SK-N-SH (cell line): ENCODE measurements around the gene SMCO4. TPM values are rescaled to one million over a fixed set of nuclear protein-coding genes. Genes with fewer than 3 reads are reported as not detected.

Source experiments
- CTCF ChIA-PET: fragments of 300-600, 350-600 bp; formaldehyde crosslinking; extraction: SDS; loops from one replicate; lab custom pipeline; 2021; lab: Yijun Ruan, JAX
- POLR2A ChIA-PET: fragments of 350-600 bp; sonication (Branson Sonifier 250); formaldehyde crosslinking; extraction: SDS; loops from one replicate; lab custom pipeline; 2020; ENCODE audit warnings: antibody characterized with exemption, inconsistent platforms; lab: Yijun Ruan, JAX
- DNase-seq: peaks from one replicate; pipeline ENCODE4 v3.0.0; 2012
- H2AFZ ChIP-seq: fragments of 200-600 bp; sonication (generic); 2 replicates; pipeline ENCODE4 v1.8.1; 2016; ENCODE audit warnings: antibody characterized with exemption, mild to moderate bottlenecking, low read depth
- H3F3A ChIP-seq: fragments of 200-600 bp; sonication (generic); replicated peaks from 2 replicates; pipeline ENCODE3; 2016; ENCODE audit warnings: antibody characterized with exemption, mild to moderate bottlenecking; ENCODE audit not compliant: insufficient read depth
- H3K27ac ChIP-seq, 2 experiments: fragments of 200-500 bp in 1 of 2; fragments of 200-600 bp in 1 of 2; sonication (Bioruptor generic) in 1 of 2; sonication (generic), shearing (Covaris generic) in 1 of 2; 2 replicates each; pipeline versions ENCODE4 v1.5.1 to v1.6.1; 2014 to 2016; ENCODE audit warnings: low read depth in 2 of 2, inconsistent platforms in 1 of 2, low read length in 1 of 2, mild to moderate bottlenecking in 1 of 2, mixed read lengths in 1 of 2
- H3K27me3 ChIP-seq: fragments of 200-600 bp; sonication (generic), shearing (Covaris generic); 2 replicates; pipeline ENCODE4 v1.6.1; 2016; ENCODE audit warnings: mixed run types; ENCODE audit not compliant: insufficient read depth
- H3K36me3 ChIP-seq, 2 experiments: fragments of 200-500 bp in 1 of 2; fragments of 200-600 bp in 1 of 2; sonication (Bioruptor generic) in 1 of 2; sonication (generic) in 1 of 2; replicated peaks in 1 of 2; 2 replicates each; pipeline versions ENCODE3 to v1.5.1; 2014 to 2016; ENCODE audit warnings: low read length in 1 of 2, mild to moderate bottlenecking in 1 of 2; ENCODE audit not compliant: insufficient read depth in 2 of 2, control insufficient read depth in 1 of 2
- H3K4me1 ChIP-seq, 2 experiments: fragments of 200-500 bp in 1 of 2; fragments of 200-600 bp in 1 of 2; sonication (Bioruptor generic) in 1 of 2; sonication (generic), shearing (Covaris generic) in 1 of 2; 2 replicates each; pipeline versions ENCODE4 v1.5.1 to v1.6.1; 2014 to 2016; ENCODE audit warnings: low read depth in 1 of 2, low read length in 1 of 2, mixed run types in 1 of 2; ENCODE audit not compliant: insufficient read depth in 2 of 2, control insufficient read depth in 1 of 2
- H3K4me2 ChIP-seq: fragments of 200-600 bp; sonication (generic), shearing (Covaris generic); 2 replicates; pipeline ENCODE4 v1.6.1; 2017; ENCODE audit warnings: mixed run types
- H3K4me3 ChIP-seq, 2 experiments: fragments of 200-500 bp in 1 of 2; fragments of 200-600 bp in 1 of 2; sonication (Bioruptor generic) in 1 of 2; sonication (generic), shearing (Covaris generic) in 1 of 2; 2 replicates each; pipeline versions ENCODE4 v1.5.1 to v1.8.1; 2014 to 2016; ENCODE audit warnings: low read depth in 2 of 2, inconsistent platforms in 1 of 2, low read length in 1 of 2, mild to moderate bottlenecking in 1 of 2, mixed read lengths in 1 of 2, moderate library complexity in 1 of 2
- H3K79me2 ChIP-seq: fragments of 200-600 bp; sonication (generic); 2 replicates; pipeline ENCODE4 v1.8.1; 2017; ENCODE audit warnings: mild to moderate bottlenecking; ENCODE audit not compliant: insufficient read depth
- H3K9ac ChIP-seq: fragments of 200-600 bp; sonication (generic); 2 replicates; pipeline ENCODE4 v1.6.1; 2017; ENCODE audit warnings: mixed run types
- H3K9me2 ChIP-seq: fragments of 200-600 bp; sonication (generic); 2 replicates; pipeline ENCODE4 v1.6.1; 2017; ENCODE audit warnings: mixed run types
- H3K9me3 ChIP-seq: fragments of 200-600 bp; sonication (generic); 2 replicates; pipeline ENCODE4 v1.6.1; 2017; ENCODE audit warnings: mixed run types, mild to moderate bottlenecking, moderate library complexity
- H4K20me1 ChIP-seq: fragments of 200-600 bp; sonication (generic); 2 replicates; pipeline ENCODE4 v1.6.1; 2017; ENCODE audit warnings: mild to moderate bottlenecking, mixed run types; ENCODE audit not compliant: insufficient read depth
- CHD2 ChIP-seq: fragments of 150-350 bp; IDR thresholded peaks from 2 replicates; pipeline ENCODE4 v1.6.1; 2018; ENCODE audit warnings: low read length; ENCODE audit not compliant: partially characterized antibody
- EP300 ChIP-seq, 2 experiments: IDR thresholded peaks; 2 replicates each; pipeline versions ENCODE4 v1.4.0 to v1.6.1; 2012; ENCODE audit warnings: borderline replicate concordance in 1 of 2, low read depth in 1 of 2, low read length in 1 of 2
- FOXM1 ChIP-seq: IDR thresholded peaks from 2 replicates; pipeline ENCODE4 v1.4.0; 2012; ENCODE audit warnings: low read depth, mild to moderate bottlenecking
- IRF3 ChIP-seq: fragments of 150-350 bp; IDR thresholded peaks from 2 replicates; pipeline ENCODE4 v1.6.1; 2016; ENCODE audit warnings: mild to moderate bottlenecking, low read depth, low read length
- JUND ChIP-seq: IDR thresholded peaks from 2 replicates; pipeline ENCODE4 v1.4.0; 2012
- MAX ChIP-seq: IDR thresholded peaks from 2 replicates; pipeline ENCODE4 v1.4.0; 2012; ENCODE audit warnings: low read depth
- MEF2A ChIP-seq: IDR thresholded peaks from 2 replicates; pipeline ENCODE4 v1.4.0; 2012; ENCODE audit warnings: low read depth, borderline replicate concordance
- NFIC ChIP-seq: IDR thresholded peaks from 2 replicates; pipeline ENCODE4 v1.4.0; 2012; ENCODE audit warnings: borderline replicate concordance
- RAD21 ChIP-seq: IDR thresholded peaks from 2 replicates; pipeline ENCODE4 v1.6.1; 2012; ENCODE audit warnings: mild to moderate bottlenecking, low read length
- RCOR1 ChIP-seq: fragments of 150-350 bp; IDR thresholded peaks from 2 replicates; pipeline ENCODE4 v1.6.1; 2017; ENCODE audit warnings: antibody characterized with exemption, low read length
- RFX5 ChIP-seq: IDR thresholded peaks from 2 replicates; pipeline ENCODE4 v1.6.1; 2012; ENCODE audit warnings: mild to moderate bottlenecking, improper control_type of control experiment, low read length
- TAF1 ChIP-seq: IDR thresholded peaks from 2 replicates; pipeline ENCODE4 v1.6.1; 2012; ENCODE audit warnings: low read depth, mild to moderate bottlenecking, low read length, moderate library complexity, borderline replicate concordance
- TCF12 ChIP-seq: IDR thresholded peaks from 2 replicates; pipeline ENCODE4 v1.4.0; 2012
- TEAD4 ChIP-seq: IDR thresholded peaks from 2 replicates; pipeline ENCODE4 v1.4.0; 2012; ENCODE audit warnings: mild to moderate bottlenecking, borderline replicate concordance; ENCODE audit not compliant: insufficient read depth
- YY1 ChIP-seq: IDR thresholded peaks from 2 replicates; pipeline ENCODE4 v1.4.0; 2012; ENCODE audit warnings: low read depth, mild to moderate bottlenecking
- WGBS: methylation state at CpG from one replicate; pipeline ENCODE4 v1.1.6; 2017; ENCODE audit warnings: low lambda C conversion rate; 5-methylcytosine and 5-hydroxymethylcytosine counted together
- polyA plus RNA-seq, 3 experiments: library from polyadenylated mRNA; depleted of rRNA; stranded (reverse); fragments of >200 nt; gene quantifications; 2 replicates each; pipeline ENCODE4 v1.2.3, GENCODE V29; 2012

SMCO4 gene
- polyA plus RNA-seq, 1 of the 3 experiments (the other 2 are of a cell fraction) = 9.0 TPM

DNA sequence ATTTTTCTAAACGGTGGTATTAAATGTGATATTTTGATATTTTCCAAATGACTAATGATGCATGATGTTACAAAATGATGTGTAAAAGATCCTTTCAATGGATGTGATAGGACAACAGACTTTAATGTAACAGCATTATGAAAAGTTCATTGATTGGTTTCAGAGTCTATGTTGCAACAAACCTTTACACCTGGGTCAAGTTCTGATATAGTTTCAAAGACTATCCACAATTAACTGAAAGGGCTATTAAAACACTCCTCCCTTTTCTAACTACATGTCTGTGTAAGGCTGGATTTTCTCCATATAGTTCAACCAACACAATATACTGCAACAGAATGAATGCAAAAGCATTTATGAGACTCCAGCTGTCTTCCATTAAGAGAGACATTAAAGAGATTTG is 35.7 kb downstream of the SMCO4 start (continued):
- TF ChIP-seq FOXM1 (no peak), TEAD4 (no peak), IRF3 (no peak), MAX (no peak), TAF1 (no peak), NFIC (no peak), TCF12 (no peak), MEF2A (no peak)

- Histone ChIP-seq H3F3A (no peaks in the 10 kb centered on the region), H3K9me3 (no peaks in the 10 kb centered on the region), H3K27me3 (no peaks in the 10 kb centered on the region), H3K4me1 (no peaks in the 10 kb centered on the region; a peak in 1 of 4 replicates), H3K4me3 (no peak overlapping the region), H3K79me2 (no peaks in the 10 kb centered on the region), H3K9me2 (no peaks in the 10 kb centered on the region), H3K27ac (no peak overlapping the region), H2AFZ (no peak overlapping the region), H3K4me2 (no peak overlapping the region), H3K36me3 (no peaks in the 10 kb centered on the region), H4K20me1 (no peaks in the 10 kb centered on the region), H3K9ac (no peak overlapping the region)
- DNase-seq = no peak
- WGBS = 88% methylated on average over 3 of the region's 3 CpGs
- TF ChIP-seq RCOR1 (no peak), MEF2A (no peak), RAD21 (no peak), YY1 (no peak), CHD2 (no peak), RFX5 (no peak)
- CTCF ChIA-PET = interaction anchor here (1.4 kb wide), 1 partner anchor 271 kb away, joined by 4 read pairs; no protein-coding TSS in a partner anchor
- POLR2A ChIA-PET = no interaction called here
Measured at GRCh38 chr11:93505703-93506102, 37.5 kb downstream of the SMCO4 start.

DNA sequence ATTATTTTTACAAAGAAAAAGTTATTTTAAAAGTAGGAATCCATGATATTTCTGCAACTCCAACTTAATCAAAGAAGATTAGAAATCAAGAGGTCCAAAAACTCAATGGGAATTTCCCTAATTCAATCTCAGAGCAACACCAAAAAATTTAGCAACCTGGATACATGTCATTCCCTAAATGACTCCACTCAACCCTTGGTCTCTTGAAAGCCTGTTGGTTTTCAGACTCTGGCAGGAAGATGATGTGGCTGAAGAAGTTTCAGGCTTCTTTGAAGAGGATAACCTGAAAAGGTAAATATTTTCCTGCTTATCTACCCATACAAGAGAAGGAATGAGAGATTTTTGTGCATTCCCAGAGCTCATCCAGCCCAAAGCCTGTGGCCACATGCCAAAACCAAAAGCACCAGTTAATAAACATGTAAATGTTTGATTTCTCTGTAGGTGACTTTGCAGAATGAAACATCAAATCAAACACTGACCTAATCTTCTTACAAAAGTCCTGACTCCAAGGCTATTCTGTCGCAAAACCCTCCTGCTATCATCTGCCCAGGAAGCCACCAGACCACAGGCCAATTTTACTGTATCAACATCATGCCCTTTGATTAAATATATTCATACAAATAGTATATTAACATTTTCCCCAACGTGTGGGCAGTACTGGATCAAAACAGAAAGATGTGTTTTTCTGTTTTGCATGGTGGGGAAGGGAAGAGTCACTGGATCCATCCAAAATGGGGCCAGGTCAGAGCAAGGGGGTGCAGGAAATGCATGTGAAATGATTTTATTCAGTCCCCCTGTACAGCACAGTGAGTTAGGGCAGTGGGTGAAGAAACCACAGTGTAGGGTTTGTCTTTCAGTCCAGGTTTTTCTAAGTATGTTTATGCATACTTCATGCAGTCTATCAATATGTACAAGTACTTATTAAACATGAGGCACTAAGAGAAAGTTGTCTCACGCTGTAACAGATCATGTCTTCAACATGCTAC is 38.8 kb downstream of the SMCO4 start:
- CTCF ChIA-PET = no interaction called here
- H3K9me3 ChIP-seq = no peaks in the 10 kb centered on the region

More for the DNA sequence above, 38.8 kb downstream of the SMCO4 start:
- Histone ChIP-seq H3K9ac (no peak overlapping the region), H3K9me2 (no peaks in the 10 kb centered on the region), H4K20me1 (no peaks in the 10 kb centered on the region), H3K36me3 (no peaks in the 10 kb centered on the region), H3K4me1 (no peaks in the 10 kb centered on the region; a peak in 1 of 4 replicates), H3K4me2 (no peak overlapping the region), H3K4me3 (no peak overlapping the region), H3F3A (no peaks in the 10 kb centered on the region), H3K27ac (no peak overlapping the region), H3K27me3 (no peaks in the 10 kb centered on the region), H2AFZ (no peak overlapping the region), H3K79me2 (no peaks in the 10 kb centered on the region)
- TF ChIP-seq CHD2 (no peak), TAF1 (no peak), YY1 (no peak), MAX (no peak), RCOR1 (no peak), JUND (no peak), TCF12 (no peak), EP300 (IDR thresholded peaks at IDR 0.05; ENCODE audit: borderline replicate concordance in 1 of 2, low read depth in 1 of 2, low read length in 1 of 2) (no peak)
- 60% methylated on average over 3 of the region's 3 CpGs for WGBS
- POLR2A ChIA-PET = no interaction called here
- no peak for DNase-seq
